CD4-positive, alpha-beta T cell treated with Interleukin-10 for 1 hour (primary cell): Measurements from ENCODE around the gene PPP2R5C.
"Not testable (repeated sequence)": the region's sequence is repeated elsewhere in the genome, so short reads cannot be mapped to it uniquely, and the experiment has no call there.

Experiments used
- DNase-seq: peaks from one replicate; pipeline ENCODE4 v3.0.0-alpha.2; 2020

The PPP2R5C gene

GRCh38 chr14:101727611-101728366 lies 33.7 kb upstream of the PPP2R5C start:
- no peak for DNase-seq

DNA sequence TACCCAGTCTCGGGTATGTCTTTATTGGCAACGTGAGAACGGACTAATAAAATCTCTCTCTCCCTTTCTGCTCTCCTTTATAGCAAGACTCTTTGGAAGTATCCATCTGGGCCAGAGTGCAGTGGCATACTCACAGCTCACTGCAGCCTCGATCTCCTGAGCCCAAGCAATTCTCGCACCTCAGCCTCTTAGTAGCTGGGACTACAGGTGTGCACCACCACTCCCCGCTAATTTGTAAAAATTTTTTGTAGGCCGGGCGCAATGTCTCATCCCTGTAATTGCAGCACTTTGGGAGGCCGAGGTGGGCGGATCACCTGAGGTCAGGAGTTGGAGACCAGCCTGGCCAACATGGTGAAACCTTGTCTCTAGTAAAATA lies 33.2 kb upstream of the PPP2R5C start:
- DNase-seq, result no peak

- no peak for DNase-seq
Measured at GRCh38 chr14:101729382-101729781, 32.1 kb upstream of the PPP2R5C start.

- DNase-seq, result not testable (repeated sequence)
Measured at GRCh38 chr14:101730157-101730556, 31.4 kb upstream of the PPP2R5C start.

DNA sequence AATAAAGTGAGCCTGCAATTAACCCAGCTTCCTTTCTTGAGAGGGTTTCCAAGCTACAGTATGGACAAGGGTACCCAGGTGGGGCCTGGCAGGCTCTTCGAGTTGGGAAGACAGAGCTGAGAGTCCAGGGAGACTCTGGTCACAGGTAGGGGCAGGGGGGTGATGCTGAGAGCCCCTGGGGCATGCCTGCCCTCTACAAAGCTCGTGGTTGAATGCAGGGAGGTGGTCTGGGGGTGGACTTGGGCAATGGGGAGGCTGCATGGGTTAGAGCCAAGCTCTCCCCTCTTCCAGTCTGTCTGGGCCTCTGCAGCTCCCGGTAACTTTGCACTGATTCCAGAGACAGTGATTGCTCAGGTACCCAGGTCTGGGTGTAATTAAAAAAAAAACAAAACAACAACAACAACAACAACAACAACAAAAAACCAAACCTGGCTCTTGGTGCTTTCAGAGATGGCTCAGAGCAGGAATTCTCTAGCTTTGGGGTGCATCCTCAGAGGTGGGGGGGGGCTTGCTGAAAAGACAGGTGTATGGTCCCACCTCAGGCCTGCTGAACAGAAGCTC lies 30.8 kb upstream of the PPP2R5C start:
- no peak for DNase-seq

DNA sequence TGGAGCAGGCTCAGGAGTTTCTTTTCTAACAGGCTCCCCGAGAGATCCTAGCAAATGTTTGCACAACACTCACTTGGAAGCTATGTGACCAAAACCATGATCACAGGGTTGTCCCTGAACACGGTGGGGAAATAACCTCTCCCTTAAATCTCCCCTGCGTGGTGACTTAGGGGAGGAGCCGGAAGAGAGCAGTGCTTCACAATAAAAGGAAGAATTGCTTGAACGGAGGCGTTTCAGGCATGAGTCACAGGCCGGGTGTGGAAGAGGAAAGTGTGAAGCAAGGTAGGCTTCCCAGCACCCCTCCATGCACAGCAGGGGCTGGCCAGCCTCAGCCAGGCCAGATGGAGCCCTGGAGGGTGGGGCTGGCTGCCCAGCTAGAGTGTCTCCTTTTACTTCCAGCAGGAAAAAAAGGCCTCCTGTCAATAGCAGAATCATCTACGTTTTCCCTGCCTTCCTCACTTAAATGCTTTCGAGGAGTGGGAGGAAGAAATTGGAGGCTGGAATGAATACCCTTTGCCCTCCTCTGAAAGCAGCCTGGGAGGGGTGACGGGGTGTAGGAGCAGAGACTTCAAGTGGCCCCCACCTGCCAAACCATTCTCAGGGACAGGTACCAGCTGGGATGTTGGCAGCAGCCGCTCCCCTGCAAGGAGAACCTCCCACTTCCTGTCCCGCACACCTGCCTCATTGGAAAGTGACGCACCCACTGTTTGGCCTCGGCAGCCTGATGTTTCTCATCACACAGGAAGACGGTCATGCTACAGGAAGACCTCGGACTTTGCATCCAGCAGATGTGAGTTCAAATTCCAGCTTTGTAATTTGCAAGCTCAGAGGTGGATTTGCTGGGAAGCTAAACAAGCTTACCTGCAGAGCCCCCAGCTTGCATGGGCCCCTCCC lies 30.1 kb upstream of the PPP2R5C start:
- DNase-seq, result peak; percentile 89

GRCh38 chr14:101732118-101732517 lies 29.4 kb upstream of the PPP2R5C start:
- no peak for DNase-seq

DNA sequence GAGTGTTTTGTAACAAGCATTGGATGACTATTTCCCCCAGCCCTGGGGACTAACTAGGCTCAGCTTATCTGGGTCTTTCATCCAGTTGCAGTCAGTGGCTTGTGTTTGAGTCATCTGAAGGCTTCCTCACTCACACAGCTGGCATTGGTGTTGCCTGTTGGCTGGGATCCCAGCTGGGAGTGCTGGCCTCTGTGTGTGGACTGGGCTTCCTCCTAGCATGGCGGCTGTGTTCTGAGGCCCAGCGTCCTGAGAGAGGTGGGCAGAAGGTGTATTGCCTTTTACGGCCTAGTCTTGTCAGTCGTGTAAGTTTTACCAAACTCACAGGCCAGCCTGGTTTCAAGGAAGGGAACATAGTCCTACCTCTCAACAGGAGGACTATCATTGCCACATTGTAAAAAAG lies 28.3 kb upstream of the PPP2R5C start:
- no peak for DNase-seq

DNA sequence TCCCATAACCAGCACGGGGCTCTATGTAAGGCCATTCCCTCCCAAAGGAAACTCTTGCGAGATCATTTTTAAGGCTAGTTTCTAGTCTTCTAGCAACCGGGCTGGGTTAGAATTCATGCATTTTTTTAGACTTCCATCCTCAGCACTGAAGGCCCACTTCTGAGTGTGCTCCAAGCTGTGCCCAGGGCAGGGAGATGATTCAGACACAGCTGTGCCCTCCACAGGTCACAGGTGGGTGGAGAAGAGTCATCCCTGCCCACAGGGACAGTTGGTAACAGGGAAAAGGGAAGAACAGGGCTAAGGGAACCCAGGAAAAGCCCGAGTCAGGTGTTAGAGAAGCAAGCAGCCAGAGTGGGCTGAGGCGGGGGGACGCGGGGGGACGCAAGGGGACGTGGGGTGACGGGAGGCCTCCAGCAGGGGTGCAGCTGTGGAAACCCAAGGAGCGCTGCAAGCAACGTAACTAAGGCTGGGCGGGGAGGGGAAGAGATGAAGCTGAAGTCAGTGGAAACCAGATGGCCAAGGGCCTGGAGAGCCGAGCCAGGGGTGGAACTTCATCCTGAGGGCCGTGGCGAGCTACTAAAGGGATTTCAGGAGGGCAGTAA lies 27.2 kb upstream of the PPP2R5C start:
- DNase-seq, result no peak

- DNase-seq, result no peak
Measured at GRCh38 chr14:101735453-101735852, 26.1 kb upstream of the PPP2R5C start.

- no peak for DNase-seq
Measured at GRCh38 chr14:101736071-101736470, 25.4 kb upstream of the PPP2R5C start.

GRCh38 chr14:101736585-101736984 lies 24.9 kb upstream of the PPP2R5C start:
- no peak for DNase-seq

DNA sequence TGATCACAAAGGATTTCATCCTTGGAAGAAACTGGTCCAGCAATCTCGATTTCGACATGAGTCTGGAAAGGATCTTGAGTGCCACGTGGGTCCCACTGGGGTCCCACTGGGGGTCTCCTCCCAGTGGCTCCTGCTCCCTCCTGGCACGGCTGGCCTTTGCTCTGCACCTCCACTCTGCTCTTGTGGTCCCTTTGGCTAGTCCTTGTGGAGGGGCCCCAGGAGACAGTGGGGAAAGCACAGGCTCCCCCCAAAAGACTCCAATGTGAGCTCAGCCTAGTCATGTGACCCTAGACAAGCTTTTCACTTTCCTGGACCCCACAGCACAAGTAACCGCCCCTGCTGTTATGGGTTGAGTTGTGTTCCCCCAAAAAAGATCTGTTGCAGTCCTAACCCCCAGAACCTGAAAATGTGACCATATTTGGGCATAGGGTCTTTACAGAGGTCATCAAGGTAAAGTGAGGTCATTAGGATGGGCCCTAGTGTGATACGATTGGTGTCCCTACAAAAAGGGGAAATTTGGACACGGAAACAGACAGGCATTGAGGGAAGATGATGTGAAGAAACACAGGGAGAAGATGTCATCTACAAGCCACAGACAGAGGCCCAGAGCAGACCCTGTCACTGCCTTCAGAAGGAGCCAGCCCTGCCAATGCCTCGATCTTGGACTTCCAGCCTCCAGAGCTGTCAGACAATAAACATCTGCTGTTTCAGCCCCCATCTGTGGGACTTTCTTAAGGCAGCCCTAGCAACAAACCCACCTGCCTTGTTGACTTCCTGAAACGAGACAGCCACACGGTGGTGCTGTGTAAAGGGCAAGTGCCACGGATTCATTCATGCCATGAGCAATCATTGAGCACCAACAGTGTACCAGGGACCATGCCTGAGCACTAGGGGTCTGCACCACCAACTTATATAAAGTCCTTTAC lies 23.8 kb upstream of the PPP2R5C start:
- peak; percentile 55 for DNase-seq

- DNase-seq, result no peak
Measured at GRCh38 chr14:101738703-101739320, 22.7 kb upstream of the PPP2R5C start.

DNA sequence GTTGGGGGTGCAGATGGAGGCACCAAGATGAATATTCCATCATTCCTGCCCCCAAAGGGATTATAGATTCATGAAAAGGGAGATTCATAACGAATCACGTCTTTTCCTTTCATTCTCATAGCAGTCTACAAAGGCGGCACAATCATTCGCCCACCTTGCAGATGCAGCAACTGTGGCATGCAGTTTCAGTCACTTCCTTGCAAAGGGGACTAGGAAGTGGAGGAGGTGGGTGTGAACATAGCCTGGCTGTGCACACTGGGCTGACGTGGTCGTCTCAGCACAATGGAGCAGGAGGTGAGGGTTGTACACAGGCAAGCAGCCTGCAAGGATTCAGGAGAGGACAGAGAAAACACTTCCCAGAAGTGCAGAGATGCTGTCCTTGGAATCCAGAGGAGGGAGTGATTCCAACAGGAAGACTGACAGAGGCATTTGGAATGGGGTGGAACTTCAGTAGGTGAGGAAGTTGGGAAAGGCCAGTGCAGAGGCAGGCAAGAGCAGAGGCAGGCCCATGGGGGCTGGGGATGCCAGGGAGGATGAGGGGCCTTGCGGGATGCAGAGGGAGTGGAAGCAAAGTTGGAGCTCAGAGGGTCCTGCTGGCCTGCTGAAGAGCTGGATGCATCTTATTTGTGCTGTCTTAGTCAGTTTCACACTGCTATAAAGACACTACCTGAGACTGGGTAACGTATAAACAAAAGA lies 21.9 kb upstream of the PPP2R5C start:
- DNase-seq, result no peak

GRCh38 chr14:101740981-101741380 lies 20.5 kb upstream of the PPP2R5C start:
- DNase-seq, result no peak

- no peak for DNase-seq
Measured at GRCh38 chr14:101743701-101744100, 17.8 kb upstream of the PPP2R5C start.

DNA sequence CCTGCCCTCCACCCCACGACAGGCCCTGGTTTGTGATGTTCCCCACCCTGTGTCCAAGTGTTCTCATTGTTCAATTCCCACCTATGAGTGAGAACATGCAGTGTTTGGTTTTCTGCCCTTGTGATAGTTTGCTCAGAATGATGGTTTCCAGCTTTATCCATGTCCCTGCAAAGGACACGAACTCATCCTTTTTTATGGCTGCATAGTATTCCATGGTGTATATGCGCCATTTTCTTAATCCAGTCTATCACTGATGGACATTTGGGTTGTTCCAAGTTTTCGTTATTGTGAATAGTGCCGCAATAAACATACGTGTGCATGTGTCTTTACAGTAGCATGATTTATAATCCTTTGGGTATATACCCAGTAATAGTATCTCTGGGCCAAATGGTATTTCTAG lies 17.1 kb upstream of the PPP2R5C start:
- DNase-seq, result not testable (repeated sequence)

GRCh38 chr14:101749756-101750155 lies 11.8 kb upstream of the PPP2R5C start:
- not testable (repeated sequence) for DNase-seq

DNA sequence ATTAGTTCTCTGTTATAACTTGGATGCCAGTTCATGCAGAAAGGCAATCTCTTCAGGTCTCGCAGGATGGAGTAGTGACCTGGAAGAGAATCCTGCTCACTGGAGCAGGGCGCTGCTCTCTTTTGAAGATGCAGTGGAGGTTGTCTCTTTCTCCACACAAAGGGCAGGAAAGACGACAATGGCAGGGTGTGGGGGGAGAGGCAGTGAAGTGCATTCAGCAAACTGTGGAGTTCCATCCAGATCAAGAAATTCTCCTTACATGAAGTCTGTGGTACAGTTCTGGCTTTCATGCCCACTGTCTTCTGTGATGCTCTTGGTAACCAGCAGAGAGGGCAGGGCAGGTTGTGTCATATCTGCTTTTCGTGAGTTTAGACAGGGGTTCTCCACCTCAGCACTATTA lies 6.6 kb upstream of the PPP2R5C start:
- DNase-seq, result no peak
